SK-N-SH (cell line): ENCODE measurements around the gene ACSBG1.

Source experiments
- FOSL2 ChIP-seq: IDR thresholded peaks from 2 replicates; pipeline ENCODE4 v1.4.0; 2012; ENCODE audit warnings: low read depth, mild to moderate bottlenecking, moderate library complexity, borderline replicate concordance
- FOXM1 ChIP-seq: IDR thresholded peaks from 2 replicates; pipeline ENCODE4 v1.4.0; 2012; ENCODE audit warnings: low read depth, mild to moderate bottlenecking
- JUND ChIP-seq: IDR thresholded peaks from 2 replicates; pipeline ENCODE4 v1.4.0; 2012
- MXI1 ChIP-seq: IDR thresholded peaks from 2 replicates; pipeline ENCODE4 v1.6.1; 2012; ENCODE audit warnings: mild to moderate bottlenecking, low read depth, low read length, improper control_type of control experiment
- POLR2AphosphoS5 ChIP-seq: IDR thresholded peaks from 2 replicates; pipeline ENCODE4 v1.6.1; 2012; ENCODE audit warnings: low read depth, low read length
- RAD21 ChIP-seq: IDR thresholded peaks from 2 replicates; pipeline ENCODE4 v1.6.1; 2012; ENCODE audit warnings: mild to moderate bottlenecking, low read length
- RXRA ChIP-seq: IDR thresholded peaks from 2 replicates; pipeline ENCODE4 v1.4.0; 2012; ENCODE audit warnings: low read depth, mild to moderate bottlenecking, borderline replicate concordance
- SIN3A ChIP-seq: IDR thresholded peaks from 2 replicates; pipeline ENCODE4 v1.6.1; 2012; ENCODE audit warnings: low read depth, mild to moderate bottlenecking, low read length, moderate library complexity, borderline replicate concordance
- YY1 ChIP-seq: IDR thresholded peaks from 2 replicates; pipeline ENCODE4 v1.4.0; 2012; ENCODE audit warnings: low read depth, mild to moderate bottlenecking
- TF ChIP-seq, protein P1 (sequence below): fragments of 200-600 bp; sonication (generic); IDR thresholded peaks from 2 replicates; pipeline ENCODE4 v1.6.1; 2017; ENCODE audit warnings: antibody characterized with exemption, mild to moderate bottlenecking, moderate library complexity

DNA sequence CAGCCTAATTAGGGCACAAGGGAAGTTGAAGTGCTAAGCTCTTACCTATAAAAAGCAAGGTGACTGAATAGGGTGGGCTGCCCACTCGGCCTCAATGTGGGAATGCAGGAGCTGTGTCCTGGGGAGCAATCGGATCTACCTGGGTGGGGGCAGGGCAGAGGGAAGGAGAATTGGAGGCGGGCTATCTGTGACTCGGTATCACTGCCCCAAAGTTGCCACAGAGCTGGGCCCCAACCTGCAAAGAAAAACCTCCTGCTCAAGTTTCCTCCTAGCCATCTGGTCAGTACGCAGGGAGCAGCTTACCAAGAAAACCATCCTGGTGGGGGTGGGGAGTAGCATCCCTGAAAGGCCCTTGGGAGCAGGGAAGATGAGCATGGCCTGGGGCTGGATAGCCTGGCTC, 113.8 kb downstream of the ACSBG1 start:
- no peak for TF ChIP-seq RAD21
- TF ChIP-seq, protein P1, sequence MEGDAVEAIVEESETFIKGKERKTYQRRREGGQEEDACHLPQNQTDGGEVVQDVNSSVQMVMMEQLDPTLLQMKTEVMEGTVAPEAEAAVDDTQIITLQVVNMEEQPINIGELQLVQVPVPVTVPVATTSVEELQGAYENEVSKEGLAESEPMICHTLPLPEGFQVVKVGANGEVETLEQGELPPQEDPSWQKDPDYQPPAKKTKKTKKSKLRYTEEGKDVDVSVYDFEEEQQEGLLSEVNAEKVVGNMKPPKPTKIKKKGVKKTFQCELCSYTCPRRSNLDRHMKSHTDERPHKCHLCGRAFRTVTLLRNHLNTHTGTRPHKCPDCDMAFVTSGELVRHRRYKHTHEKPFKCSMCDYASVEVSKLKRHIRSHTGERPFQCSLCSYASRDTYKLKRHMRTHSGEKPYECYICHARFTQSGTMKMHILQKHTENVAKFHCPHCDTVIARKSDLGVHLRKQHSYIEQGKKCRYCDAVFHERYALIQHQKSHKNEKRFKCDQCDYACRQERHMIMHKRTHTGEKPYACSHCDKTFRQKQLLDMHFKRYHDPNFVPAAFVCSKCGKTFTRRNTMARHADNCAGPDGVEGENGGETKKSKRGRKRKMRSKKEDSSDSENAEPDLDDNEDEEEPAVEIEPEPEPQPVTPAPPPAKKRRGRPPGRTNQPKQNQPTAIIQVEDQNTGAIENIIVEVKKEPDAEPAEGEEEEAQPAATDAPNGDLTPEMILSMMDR = no peak
- no peak for TF ChIP-seq RXRA
- TF ChIP-seq SIN3A = no peak
- TF ChIP-seq FOXM1 = no peak
- TF ChIP-seq YY1 = no peak
- TF ChIP-seq MXI1 = no peak
- no peak for TF ChIP-seq POLR2AphosphoS5
- TF ChIP-seq FOSL2 = no peak
- TF ChIP-seq JUND = no peak
